NCI-H146 (cell line): Measurements from ENCODE around the gene CYLD.
A peak's percentile ranks its signal among the peaks of the same experiment; 100 is the strongest.

ENCODE experiments used
- DNase-seq: peaks from one replicate; lab custom pipeline; 2025; lab: John Stamatoyannopoulos, UW

CYLD gene

DNA sequence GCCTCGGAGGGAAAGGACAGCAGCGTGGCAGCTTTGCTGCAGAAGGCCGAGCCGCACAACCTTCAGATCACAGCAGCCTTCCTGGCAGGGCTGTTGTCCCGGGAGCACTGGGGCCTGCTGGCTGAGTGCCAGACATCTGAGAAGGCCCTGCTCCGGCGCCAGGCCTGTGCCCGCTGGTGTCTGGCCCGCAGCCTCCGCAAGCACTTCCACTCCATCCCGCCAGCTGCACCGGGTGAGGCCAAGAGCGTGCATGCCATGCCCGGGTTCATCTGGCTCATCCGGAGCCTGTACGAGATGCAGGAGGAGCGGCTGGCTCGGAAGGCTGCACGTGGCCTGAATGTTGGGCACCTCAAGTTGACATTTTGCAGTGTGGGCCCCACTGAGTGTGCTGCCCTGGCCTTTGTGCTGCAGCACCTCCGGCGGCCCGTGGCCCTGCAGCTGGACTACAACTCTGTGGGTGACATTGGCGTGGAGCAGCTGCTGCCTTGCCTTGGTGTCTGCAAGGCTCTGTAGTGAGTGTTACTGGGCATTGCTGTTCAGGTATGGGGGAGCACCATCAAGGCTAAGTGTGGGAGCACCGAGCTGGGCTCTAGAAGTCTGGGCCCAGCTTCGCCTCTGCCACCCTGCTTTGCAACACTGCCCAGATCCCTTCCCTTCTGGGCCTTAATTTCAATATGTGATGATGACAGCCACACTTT is 29.9 kb upstream of the CYLD start:
- DNase-seq = no peak

DNA sequence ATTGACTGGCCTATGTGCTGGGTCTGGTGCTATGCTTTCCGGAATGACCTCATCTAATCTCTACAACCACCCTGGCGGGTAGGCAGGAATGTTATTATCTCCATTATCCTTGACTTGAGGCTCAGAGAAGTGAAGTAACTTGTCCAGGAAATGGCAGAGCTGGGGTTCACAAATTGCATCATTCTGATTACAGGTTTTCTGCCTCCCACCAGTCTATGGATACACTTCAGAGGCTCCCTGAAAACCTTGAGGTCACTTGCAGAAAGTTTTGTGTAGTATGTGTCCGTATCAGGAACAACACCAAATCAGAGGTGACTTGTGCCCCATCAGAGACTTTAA is 29.4 kb upstream of the CYLD start:
- no peak for DNase-seq

DNA sequence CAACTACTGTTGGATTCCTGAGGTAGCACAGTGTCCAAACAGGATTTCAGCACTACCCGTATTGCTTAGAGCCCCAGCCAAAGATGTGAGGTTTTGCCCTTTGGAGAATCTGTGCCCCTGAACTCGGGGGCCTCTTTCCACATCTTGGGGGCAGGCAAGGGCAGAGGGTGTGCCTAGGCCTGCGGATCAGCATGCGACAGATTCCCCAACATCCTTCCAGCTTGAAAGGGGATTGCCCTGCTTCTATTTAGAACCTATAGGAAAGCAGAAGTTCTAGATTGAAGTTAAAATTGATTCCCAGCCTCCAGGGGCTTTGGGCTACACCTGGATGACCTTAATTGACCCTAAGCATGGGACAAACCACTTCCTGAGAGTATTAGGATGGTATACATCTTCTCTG is 28.9 kb upstream of the CYLD start:
- no peak for DNase-seq

DNA sequence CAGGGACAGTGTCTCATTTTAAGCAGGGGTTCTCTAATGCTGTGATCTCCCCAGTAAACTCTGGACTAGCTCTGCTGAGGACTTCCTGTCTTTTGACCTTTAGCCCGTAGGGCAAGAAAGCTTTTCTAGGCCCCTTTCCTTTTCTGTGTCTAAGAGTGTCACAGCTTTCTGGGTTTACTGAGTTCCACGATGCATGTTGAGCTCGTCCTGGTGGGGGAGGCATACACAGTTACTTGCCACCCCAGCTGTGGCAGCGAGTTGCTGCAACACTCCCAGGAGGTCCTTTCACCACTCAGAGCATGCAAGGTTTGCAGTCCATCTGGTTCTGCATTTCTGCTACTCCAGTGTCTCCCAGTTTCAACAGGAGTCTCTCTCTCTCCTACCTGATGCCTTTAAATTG is 24.8 kb upstream of the CYLD start:
- DNase-seq = no peak

DNA sequence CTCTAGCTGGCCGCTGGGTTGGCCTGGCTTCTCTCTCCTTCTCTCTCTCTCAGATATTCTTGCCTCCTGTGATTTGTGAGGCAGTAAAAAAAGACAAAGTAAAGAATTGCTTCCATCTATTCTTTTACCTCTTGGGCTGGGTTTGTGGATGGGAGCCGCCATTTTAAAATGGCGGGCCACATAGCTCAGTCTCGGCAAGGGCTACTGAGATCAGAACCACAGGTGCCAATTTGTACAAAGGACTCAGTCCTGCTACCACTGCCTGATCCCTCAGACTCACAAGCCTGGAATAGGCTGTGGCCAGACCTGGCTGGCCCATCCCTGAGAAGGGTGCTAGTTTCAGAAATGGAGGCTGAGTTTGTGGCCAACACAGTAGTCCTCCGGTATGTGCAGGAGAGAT is 24.4 kb upstream of the CYLD start:
- no peak for DNase-seq

DNA sequence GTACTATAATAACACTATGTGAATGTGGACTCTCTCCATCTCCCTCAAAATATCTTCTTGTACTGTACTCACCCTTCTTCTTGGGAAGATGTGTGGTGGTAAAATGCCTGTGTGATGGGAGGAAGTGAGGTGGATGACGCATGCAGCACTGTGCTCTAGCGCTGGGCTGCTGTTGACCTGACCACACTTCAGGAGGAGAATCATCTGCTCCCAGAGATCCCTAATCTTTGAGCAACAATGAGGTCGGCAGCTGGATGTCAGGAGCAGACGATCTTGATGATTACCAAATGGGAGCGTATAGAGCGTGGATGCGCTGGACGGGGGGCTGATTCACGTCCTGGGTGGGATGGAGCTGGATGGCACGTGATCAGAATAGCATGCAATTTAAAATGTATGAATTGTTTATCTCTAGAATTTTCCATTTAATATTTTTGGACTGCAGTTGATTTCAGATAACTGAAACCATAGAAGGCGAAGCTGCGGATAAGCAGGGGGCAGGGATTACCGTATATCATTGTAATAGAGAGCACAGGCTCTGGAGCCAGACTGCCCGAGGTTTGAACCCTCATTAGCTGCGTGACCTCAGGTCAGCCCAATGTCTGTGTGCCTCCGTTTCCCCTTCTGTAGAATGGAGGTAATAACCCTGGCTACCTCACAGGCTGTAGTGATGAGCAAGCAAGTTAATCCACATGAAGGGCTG is 23.7 kb upstream of the CYLD start:
- DNase-seq = no peak

DNA sequence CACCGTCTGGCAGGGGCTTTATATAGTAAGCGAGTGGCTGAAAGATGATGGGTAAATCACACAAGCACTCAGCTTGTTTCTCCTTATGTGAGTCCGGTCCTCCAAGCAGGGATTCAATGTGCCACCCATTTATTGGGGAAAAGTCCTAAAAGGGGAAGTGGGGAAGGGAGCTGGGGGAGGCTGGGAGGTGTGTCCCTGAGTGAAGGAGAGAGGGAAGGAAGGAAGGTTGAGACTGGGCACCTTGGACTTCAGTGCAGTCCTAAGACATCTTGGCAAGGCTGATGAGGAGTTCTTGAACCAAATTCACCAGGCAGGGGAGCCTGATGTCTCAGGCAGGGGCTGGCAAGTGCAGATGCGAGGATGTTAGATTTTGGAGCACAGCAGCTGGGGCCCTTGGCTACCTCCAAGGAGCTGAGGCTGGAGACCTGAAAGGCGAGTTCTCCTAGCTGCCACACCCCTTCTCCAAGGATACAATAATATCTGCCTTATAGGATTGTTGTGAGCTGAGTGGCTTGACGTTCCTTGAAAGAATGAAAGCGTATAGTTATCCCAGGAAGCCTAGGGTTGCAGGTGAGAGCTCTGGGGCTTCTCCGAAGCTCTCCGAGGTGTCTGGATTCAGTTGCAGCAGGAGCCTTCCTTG is 23.0 kb upstream of the CYLD start:
- no peak for DNase-seq

DNA sequence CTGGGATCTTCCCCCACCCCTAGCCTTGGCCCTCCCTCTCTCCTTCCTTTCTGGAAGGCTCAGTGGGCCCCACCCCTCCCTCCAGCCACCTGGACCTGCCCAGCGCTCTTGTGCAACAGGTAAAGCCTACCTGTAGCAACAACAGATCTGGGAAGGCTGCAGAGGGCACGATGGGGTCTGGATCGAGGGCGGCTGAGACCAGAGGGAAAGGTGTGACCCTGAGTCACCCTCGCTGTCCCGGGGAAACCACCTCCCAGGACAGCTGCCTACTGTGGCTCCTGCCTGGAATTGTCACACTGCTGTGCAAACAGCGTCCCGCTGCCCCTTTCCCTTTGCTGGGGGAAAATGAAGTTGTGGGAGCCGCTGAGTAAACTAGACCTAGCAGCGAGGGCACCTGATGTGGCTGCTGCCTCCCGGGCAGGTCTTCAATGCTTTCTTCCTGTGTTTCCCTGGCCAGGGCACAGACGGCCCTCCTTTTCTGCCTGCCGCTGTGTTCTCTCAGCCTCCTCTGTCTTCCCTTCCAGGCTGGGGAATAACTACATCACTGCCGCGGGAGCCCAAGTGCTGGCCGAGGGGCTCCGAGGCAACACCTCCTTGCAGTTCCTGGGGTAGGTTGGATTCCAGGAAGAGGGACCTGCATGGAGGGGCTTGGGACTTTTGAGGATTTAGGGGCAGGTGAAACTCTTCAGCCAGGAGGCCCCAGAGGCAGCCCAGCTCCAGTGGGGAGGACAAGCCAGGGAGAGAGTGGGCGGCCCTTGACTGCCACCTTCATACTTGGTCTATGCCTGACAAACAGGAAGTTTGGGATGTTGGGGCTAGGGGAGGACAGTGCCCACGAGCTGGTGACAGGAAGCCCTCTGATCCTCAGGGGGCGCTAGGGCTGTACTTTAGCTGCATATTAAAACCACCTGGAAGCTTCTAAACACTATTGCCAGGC is 22.2 kb upstream of the CYLD start:
- peak; percentile 53 for DNase-seq

DNA sequence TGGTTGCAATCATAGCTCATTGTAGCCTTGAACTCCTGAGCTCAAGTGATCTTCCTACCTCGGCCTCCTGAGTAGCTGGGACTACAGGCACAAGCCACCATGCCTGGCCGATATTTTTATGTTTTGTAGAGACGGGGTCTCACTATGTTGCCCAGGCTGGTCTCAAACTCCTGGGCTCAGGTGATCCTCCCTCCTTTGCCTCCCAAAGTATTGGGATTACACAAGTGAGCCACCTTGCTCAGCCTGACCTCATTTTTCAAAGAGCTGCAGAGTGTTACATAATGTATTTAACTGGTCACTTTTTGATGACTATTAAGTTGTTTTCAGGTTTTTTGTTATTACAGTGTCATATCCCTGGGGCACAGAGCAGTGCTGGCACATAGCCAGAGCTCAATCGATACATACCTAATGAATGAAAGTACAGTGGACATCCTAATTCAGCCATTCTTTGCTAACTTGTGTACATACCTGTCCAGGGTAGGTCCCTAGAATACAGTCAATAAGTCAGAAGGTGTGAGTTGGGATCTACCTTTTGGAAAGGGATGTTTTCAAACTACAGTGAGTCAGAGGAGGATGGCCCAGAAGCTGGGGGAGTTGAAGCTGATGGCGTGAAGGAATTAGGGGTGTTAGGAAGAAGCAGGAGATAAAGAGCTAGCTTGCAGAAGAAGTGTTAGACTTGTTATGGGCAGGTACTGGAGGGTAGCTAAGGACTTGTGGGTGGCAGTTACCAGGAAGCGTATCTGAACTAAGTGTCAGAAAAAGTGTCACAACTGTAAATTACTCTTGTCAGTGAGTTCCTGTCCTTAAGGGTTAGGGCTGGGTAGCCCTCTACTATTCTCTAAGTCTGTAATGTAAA is 20.1 kb upstream of the CYLD start:
- DNase-seq = peak; percentile 77

DNA sequence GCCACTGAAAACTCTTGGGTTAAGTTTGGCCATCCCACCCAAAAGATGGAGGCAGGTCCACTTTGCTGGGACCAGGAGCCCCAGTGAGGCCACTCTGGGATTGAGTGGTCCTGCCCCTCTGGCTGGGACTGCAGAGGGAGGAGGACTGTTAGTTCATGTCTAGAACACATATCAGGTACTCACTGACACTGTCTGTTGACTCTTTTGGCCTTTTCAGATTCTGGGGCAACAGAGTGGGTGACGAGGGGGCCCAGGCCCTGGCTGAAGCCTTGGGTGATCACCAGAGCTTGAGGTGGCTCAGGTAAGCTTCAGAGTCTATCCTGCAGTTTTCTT is 19.5 kb upstream of the CYLD start:
- no peak for DNase-seq

DNA sequence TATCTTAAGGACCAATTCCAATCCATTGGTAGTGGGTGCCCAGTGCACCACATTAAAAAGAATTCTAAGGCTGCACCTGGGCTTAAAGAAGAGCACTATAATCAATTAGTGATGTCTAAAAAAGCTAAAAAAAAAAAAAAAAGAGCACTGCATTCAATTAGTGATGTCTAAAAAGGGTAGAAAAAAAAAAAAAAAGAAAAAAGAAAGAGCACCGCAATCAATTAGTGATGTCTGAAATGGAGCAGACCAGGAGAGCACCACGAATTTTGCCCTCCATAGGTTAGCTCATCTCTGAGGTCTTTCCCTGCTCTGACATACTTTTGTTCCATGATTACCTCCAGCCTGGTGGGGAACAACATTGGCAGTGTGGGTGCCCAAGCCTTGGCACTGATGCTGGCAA is 18.9 kb upstream of the CYLD start:
- no peak for DNase-seq

DNA sequence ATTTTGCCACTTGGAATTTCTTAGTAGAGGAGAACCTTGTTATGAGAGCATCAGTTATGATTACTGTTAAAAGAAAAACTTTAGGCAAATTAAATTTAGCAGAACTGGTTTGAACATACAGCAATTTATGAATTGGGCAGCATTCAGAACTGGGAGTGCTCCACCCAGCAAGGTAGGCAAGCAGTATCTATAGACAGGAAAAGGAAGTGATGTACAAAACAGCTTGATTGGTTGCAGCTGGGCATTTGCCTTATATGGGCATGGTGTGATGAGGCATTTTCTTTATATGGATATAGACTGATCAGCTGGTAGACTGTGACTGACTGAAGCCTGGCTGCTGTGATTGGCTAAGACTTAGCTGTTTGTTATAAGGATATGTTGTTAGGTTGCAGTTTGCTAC is 17.6 kb upstream of the CYLD start:
- no peak for DNase-seq

DNA sequence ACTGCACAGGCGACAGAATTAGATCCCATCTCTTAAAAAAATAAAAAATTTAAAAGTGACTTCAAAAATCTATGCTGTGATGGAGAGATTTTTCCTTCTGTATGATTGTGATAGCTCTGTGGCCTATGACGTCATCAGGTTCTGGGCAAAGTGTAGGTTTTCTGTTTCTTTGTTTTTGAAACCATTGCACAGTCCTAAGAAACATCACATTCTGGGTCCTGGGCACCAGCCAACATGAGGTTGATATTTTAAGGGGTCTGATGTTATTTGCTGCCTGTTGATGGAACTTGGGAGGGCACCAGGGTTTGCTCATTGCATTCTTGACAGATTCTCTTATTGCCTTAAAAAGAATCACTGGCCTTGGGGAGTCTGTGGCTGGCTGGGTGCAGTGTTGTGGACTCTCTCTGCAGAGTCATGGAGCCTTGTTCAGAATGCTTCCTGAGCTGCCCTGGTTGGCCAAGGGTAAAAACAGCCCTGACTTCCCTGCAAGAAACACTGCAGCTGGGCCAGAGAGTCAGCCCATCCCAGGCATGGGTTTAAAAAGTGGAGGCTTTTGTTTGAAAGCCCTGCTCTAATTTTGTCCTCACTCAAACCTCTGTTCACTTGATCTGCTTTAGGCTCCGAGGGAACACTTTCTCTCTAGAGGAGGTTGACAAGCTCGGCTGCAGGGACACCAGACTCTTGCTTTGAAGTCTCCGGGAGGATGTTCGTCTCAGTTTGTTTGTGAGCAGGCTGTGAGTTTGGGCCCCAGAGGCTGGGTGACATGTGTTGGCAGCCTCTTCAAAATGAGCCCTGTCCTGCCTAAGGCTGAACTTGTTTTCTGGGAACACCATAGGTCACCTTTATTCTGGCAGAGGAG is 10.5 kb upstream of the CYLD start:
- DNase-seq = no peak

DNA sequence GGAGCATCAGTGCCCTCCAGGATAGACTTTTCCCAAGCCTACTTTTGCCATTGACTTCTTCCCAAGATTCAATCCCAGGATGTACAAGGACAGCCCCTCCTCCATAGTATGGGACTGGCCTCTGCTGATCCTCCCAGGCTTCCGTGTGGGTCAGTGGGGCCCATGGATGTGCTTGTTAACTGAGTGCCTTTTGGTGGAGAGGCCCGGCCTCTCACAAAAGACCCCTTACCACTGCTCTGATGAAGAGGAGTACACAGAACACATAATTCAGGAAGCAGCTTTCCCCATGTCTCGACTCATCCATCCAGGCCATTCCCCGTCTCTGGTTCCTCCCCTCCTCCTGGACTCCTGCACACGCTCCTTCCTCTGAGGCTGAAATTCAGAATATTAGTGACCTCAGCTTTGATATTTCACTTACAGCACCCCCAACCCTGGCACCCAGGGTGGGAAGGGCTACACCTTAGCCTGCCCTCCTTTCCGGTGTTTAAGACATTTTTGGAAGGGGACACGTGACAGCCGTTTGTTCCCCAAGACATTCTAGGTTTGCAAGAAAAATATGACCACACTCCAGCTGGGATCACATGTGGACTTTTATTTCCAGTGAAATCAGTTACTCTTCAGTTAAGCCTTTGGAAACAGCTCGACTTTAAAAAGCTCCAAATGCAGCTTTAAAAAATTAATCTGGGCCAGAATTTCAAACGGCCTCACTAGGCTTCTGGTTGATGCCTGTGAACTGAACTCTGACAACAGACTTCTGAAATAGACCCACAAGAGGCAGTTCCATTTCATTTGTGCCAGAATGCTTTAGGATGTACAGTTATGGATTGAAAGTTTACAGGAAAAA is 9.7 kb upstream of the CYLD start:
- no peak for DNase-seq

DNA sequence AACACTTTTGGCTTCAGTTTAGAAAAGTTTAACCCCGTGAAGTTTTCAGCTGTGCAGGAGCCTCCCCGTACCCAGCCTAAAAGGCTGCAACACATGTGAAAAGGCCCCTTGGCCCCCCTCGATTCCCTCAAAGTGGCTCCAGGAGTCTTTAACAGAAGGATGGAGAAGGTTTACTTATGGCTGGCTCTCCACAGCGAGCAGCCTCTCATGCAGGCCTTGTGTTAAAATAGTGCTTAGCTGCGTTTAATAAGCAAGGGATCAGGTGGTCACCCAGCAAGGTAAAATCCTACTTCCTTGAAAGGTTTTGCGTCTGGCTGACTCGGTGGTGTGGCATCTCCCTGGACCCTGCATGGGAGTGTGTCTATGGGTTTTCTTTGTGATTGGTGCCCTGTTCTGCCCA is 8.4 kb upstream of the CYLD start:
- no peak for DNase-seq

DNA sequence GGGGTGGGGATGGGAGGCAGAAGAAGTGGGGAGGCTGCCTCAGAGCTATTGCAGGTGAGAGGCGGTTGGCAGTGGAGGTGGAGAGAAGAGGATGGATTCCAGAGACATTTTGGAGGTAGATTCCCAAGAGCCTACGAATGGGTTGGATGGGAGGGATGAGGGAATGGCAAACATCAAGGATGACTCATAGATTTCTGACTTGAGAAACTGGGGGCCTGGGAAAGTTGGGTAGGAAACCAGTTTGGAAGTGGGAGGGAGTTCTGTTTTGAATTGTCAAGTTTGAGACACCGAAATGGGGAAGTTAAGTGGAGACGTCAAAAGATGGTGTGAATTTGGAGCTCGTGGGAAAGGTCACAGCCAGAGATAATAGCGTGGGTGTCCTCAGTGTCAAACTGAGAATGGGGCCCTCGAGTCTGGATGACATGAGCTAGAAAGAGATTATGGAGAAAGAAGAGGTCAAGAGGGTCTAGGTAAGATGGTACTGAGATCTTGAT is 6.2 kb upstream of the CYLD start:
- DNase-seq = no peak

DNA sequence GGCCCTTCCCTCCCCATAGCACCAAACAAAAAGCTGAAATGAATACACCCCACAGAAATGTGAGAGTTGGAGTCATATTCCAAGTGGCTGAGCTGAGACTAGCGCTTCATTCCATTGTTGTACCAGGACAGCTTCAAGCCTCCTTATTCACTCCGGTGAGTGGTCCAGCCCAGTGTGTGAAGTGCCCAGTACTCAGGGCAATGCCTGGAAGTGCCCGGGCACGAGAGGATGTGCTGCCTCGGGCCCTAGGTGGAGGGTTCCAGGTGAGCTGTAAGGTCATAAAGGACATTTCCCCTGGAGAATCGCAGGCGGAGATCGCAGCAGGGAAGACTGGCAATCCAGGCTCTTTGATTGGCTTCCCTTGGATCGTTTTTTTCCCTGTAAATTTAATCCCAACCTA is 5.4 kb upstream of the CYLD start:
- DNase-seq = no peak

DNA sequence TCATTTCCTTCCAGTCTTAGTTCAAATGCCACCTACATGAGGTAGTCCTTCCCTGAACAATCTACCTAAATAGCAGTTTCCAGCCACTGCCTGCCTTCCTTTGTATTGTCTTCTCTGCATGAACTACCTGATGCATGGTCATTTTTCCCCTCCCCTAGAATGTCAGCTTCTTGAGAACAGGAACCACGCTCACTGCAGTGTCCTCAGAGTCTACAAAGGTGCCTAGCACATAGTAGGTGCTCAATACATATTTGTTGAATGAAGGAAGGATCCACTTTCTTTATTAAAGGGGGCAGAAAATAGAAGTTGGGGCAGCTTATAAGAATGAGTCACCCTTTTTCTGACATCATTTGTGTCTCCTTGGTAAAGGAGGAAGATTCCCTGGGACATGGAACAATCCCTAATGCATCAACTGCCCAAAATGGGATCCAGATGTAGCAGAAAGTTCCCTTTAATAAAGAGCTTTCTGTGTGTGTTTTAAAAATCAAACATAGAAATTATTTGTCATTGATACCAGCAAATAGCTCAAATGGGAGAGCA is 4.4 kb upstream of the CYLD start:
- no peak for DNase-seq

DNA sequence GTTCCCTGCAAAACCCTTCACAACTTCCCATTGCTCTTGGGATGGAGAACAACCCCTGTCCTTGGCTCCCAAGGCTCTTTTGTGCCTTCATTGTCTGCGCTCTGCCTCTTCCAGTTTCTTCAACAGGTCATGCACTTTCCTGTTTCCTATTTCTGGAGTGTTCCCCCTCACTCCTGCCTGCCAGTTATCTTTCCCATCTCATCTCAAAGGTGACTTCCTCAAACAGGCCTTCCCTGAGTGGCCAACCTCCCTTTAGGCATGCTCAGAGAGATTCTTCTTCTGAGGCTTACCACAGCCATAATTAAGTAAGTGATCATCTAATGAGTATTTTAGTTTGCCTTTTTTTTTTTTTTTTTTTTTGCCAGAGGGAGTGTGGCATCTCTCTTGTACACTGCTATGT is 2.9 kb upstream of the CYLD start:
- DNase-seq = no peak
